GM19324 (cell line): Measurements from ENCODE around the gene KRTAP4-4.
"Not testable (repeated sequence)": the region's sequence is repeated elsewhere in the genome, so short reads cannot be mapped to it uniquely, and the experiment has no call there.

Experiments used
- ATAC-seq: cut with Tn5 transposase; IDR thresholded peaks from one replicate; pipeline ENCODE4 v1.9.1; 2021; ENCODE audit warnings: mild to moderate bottlenecking, moderate library complexity; ENCODE audit not compliant: unreplicated experiment, low FRiP score

KRTAP4-4 gene

GRCh38 chr17:41148971-41149651 lies 11.4 kb downstream of the KRTAP4-4 start:
- ATAC-seq = not testable (repeated sequence)

- no peak for ATAC-seq
Observed at GRCh38 chr17:41147531-41148204, 12.9 kb downstream of the KRTAP4-4 start.

- ATAC-seq = no peak
Observed at GRCh38 chr17:41145261-41145660, 15.3 kb downstream of the KRTAP4-4 start.

- ATAC-seq = no peak
Observed at GRCh38 chr17:41144846-41145245, 15.7 kb downstream of the KRTAP4-4 start.

GRCh38 chr17:41141361-41141760 lies 19.2 kb downstream of the KRTAP4-4 start:
- ATAC-seq = no peak

GRCh38 chr17:41140360-41141131 lies 20.0 kb downstream of the KRTAP4-4 start, which contains the start of gene KRTAP4-6:
TSS of gene KRTAP4-6 (minus strand) at chr17:41140544. CDS start at chr17:41140487, 57 bp downstream.
- no peak for ATAC-seq

- ATAC-seq = not testable (repeated sequence)
Observed at GRCh38 chr17:41139865-41140264, 20.7 kb downstream of the KRTAP4-4 start.

GRCh38 chr17:41133880-41134735 lies 26.4 kb downstream of the KRTAP4-4 start:
- ATAC-seq = no peak

- no peak for ATAC-seq
Observed at GRCh38 chr17:41131979-41132378, 28.6 kb downstream of the KRTAP4-4 start.

GRCh38 chr17:41127371-41127770 lies 33.2 kb downstream of the KRTAP4-4 start:
- no peak for ATAC-seq

- ATAC-seq = no peak
Observed at GRCh38 chr17:41126412-41126811, 34.1 kb downstream of the KRTAP4-4 start.

- no peak for ATAC-seq
Observed at GRCh38 chr17:41125064-41125463, 35.5 kb downstream of the KRTAP4-4 start.

GRCh38 chr17:41123991-41124371 lies 36.6 kb downstream of the KRTAP4-4 start, which contains the start of gene KRTAP4-12:
TSS of gene KRTAP4-12 (minus strand) at chr17:41124182. CDS start at chr17:41124122, 60 bp downstream.
- ATAC-seq = not testable (repeated sequence)

- ATAC-seq = not testable (repeated sequence)
Observed at GRCh38 chr17:41123292-41123990, 37.1 kb downstream of the KRTAP4-4 start.

GRCh38 chr17:41121742-41122141 lies 38.8 kb downstream of the KRTAP4-4 start:
- ATAC-seq = no peak

GRCh38 chr17:41119696-41120690 lies 40.6 kb downstream of the KRTAP4-4 start:
- not testable (repeated sequence) for ATAC-seq

GRCh38 chr17:41118721-41119120 lies 41.8 kb downstream of the KRTAP4-4 start:
- no peak for ATAC-seq

- ATAC-seq = not testable (repeated sequence)
Observed at GRCh38 chr17:41117846-41118386, 42.6 kb downstream of the KRTAP4-4 start, which contains the start of gene KRTAP4-11. TSS of gene KRTAP4-11 (minus strand) at chr17:41118373. CDS start at chr17:41118315, 58 bp downstream.
